ENCODE measurements around the gene EXOC6. TPM values are rescaled to one million over a fixed set of nuclear protein-coding genes. Genes with fewer than 3 reads are reported as not detected.

The EXOC6 gene
- total RNA-seq, 2 experiments from 2014 or later, result 8.8 to 9.5 TPM

- Mint-ChIP-seq H3K27me3 (peaks cover 63% of the 10 kb centered on the region), H3K36me3 (ENCODE audit: low read depth) (no peaks in the 10 kb centered on the region), H3K4me1 (ENCODE audit: low read depth) (peaks cover 25% of the 10 kb centered on the region), H3K9me3 (no peaks in the 10 kb centered on the region), H3K4me3 (peak overlapping the region; percentile 63), H3K27ac (no peak overlapping the region)
- ATAC-seq (peak; percentile 8), DNase-seq (no peak)
- CTCF ChIA-PET, result interaction anchor here (2.0 to 2.8 kb wide), 2 partner anchors 12 to 67 kb away, joined by 4 to 6 read pairs; no protein-coding TSS in a partner anchor
- intact Hi-C loops (cut with micrococcal nuclease), result loop anchor here (10.0 kb wide), 2 partner anchors 109 to 379 kb away; no protein-coding TSS in a partner anchor
- POLR2A ChIA-PET, result no interaction called here
- no peak for TF ChIP-seq CTCF (IDR thresholded peaks at IDR 0.05)
Observed at GRCh38 chr10:93074147-93074596, 225.9 kb downstream of the EXOC6 start.

GRCh38 chr10:93074597-93075368, 226.5 kb downstream of the EXOC6 start:
- Mint-ChIP-seq H3K9me3 (no peaks in the 10 kb centered on the region), H3K27me3 (peaks cover 67% of the 10 kb centered on the region), H3K36me3 (ENCODE audit: low read depth) (no peaks in the 10 kb centered on the region), H3K27ac (no peak overlapping the region), H3K4me1 (ENCODE audit: low read depth) (peaks cover 25% of the 10 kb centered on the region), H3K4me3 (peak overlapping the region; percentile 63)
- ChIA-PET POLR2A (interaction anchor here (1.6 kb wide), 1 partner anchor 9 kb away, joined by 6 read pairs; no protein-coding TSS in a partner anchor), CTCF (interaction anchor here (0.8 to 2.6 kb wide), 3 partner anchors 9 to 278 kb away, joined by 3 to 9 read pairs (median 4); no protein-coding TSS in a partner anchor)
- peak; percentile 11 for DNase-seq
- intact Hi-C loops (cut with micrococcal nuclease), result loop anchor here (10.0 kb wide), 2 partner anchors 110 to 380 kb away; no protein-coding TSS in a partner anchor
- TF ChIP-seq CTCF (IDR thresholded peaks at IDR 0.05), result no peak
- ATAC-seq, result peak; percentile 10

- CTCF ChIA-PET, result interaction anchor here (0.8 to 2.8 kb wide), 7 partner anchors 8 to 277 kb away, joined by 3 to 9 read pairs (median 4); no protein-coding TSS in a partner anchor
- intact Hi-C loops (cut with micrococcal nuclease), result loop anchor here (10.0 kb wide), 2 partner anchors 111 to 381 kb away; no protein-coding TSS in a partner anchor
- Mint-ChIP-seq H3K4me1 (ENCODE audit: low read depth) (peaks cover 27% of the 10 kb centered on the region), H3K4me3 (no peak overlapping the region), H3K9me3 (no peaks in the 10 kb centered on the region), H3K36me3 (ENCODE audit: low read depth) (no peaks in the 10 kb centered on the region), H3K27me3 (peaks cover 65% of the 10 kb centered on the region), H3K27ac (no peak overlapping the region)
- no peak for TF ChIP-seq CTCF (IDR thresholded peaks at IDR 0.05)
- POLR2A ChIA-PET, result interaction anchor here (1.6 kb wide), 1 partner anchor 10 kb away, joined by 6 read pairs; no protein-coding TSS in a partner anchor
- DNase-seq, result peak; percentile 33
- peak; percentile 25 for ATAC-seq
Observed at GRCh38 chr10:93075369-93076221, 227.3 kb downstream of the EXOC6 start.

GRCh38 chr10:93076871-93077270, 228.6 kb downstream of the EXOC6 start:
- intact Hi-C loops (cut with micrococcal nuclease), result loop anchor here (10.0 kb wide), 2 partner anchors 112 to 382 kb away; no protein-coding TSS in a partner anchor
- no peaks in the 10 kb centered on the region for H3K9me3 Mint-ChIP-seq
- CTCF ChIA-PET, result interaction anchor here (1.0 to 2.8 kb wide), 6 partner anchors 9 to 276 kb away, joined by 3 to 9 read pairs (median 8); no protein-coding TSS in a partner anchor
- no peak overlapping the region for H3K27ac Mint-ChIP-seq
- no peak overlapping the region for H3K4me3 Mint-ChIP-seq
- peaks cover 65% of the 10 kb centered on the region for H3K27me3 Mint-ChIP-seq
- peaks cover 24% of the 10 kb centered on the region for H3K4me1 Mint-ChIP-seq (ENCODE audit: low read depth)
- DNase-seq (no peak), ATAC-seq (no peak)
- TF ChIP-seq CTCF (IDR thresholded peaks at IDR 0.05), result no peak
- no peaks in the 10 kb centered on the region for H3K36me3 Mint-ChIP-seq (ENCODE audit: low read depth)
- POLR2A ChIA-PET, result no interaction called here
